ENCODE measurements around the gene FAM163A.

GRCh38 chr1:179831225-179831624 is 88.1 kb downstream of the FAM163A start:
- TF ChIP-seq CTCF (IDR thresholded peaks at IDR 0.05) (no peak), POLR2A (IDR thresholded peaks at IDR 0.05; ENCODE audit: low read depth) (no peak), POLR2AphosphoS5 (IDR thresholded peaks at IDR 0.05) (no peak), EP300 (IDR thresholded peaks at IDR 0.05) (no peak)
